Tibial nerve (tissue), 4 donors: ENCODE data around the gene TTLL1. TPM values are rescaled to one million over a fixed set of nuclear protein-coding genes. Genes with fewer than 3 reads are reported as not detected.
A peak's percentile ranks its signal among the peaks of the same experiment; 100 is the strongest.

ENCODE experiments used
- DNase-seq, 2 donors: peaks; one replicate each; pipeline ENCODE4 v3.0.0-alpha.2; 2019; ENCODE audit warnings: low spot score in 2 of 2
- H3K27ac ChIP-seq, 4 donors: fragments of 200-600 bp; sonication (generic) in 3 of 4; one replicate each; pipeline ENCODE4 v1.5.1; 2017 to 2019; ENCODE audit warnings: mild to moderate bottlenecking in 1 of 4
- H3K27me3 ChIP-seq, 2 donors: fragments of 200-600 bp; sonication (generic) in 1 of 2; one replicate each; pipeline versions ENCODE4 v1.5.1 to v1.6.0; 2017 to 2019
- H3K36me3 ChIP-seq, 3 donors: fragments of 200-600 bp; sonication (generic); one replicate each; pipeline ENCODE4 v1.5.1; 2018 to 2019
- H3K4me1 ChIP-seq, 4 donors: fragments of 200-600 bp; sonication (generic) in 3 of 4; one replicate each; pipeline ENCODE4 v1.5.1; 2017 to 2019
- H3K4me3 ChIP-seq, 4 donors: fragments of 200-600 bp; sonication (generic) in 3 of 4; one replicate each; pipeline ENCODE4 v1.5.1; 2017 to 2019; ENCODE audit warnings: mild to moderate bottlenecking in 1 of 4, moderate library complexity in 1 of 4
- H3K9me3 ChIP-seq, 4 donors: fragments of 200-600 bp; sonication (generic) in 3 of 4; one replicate each; pipeline ENCODE4 v1.5.1; 2017 to 2019
- CTCF ChIP-seq, 5 experiments: fragments of 200-600 bp in 3 of 5; fragments of 450-650 bp in 2 of 5; sonication (generic) in 3 of 5; IDR thresholded peaks; one replicate each; pipeline ENCODE4 v1.5.1; 2016 to 2019; ENCODE audit warnings: antibody characterized with exemption in 5 of 5, mild to moderate bottlenecking in 3 of 5, moderate library complexity in 2 of 5
- EP300 ChIP-seq, 2 donors: sonication (generic); formaldehyde crosslinking; IDR thresholded peaks; one replicate each; pipeline ENCODE4 v1.6.1; 2017; ENCODE audit warnings: antibody characterized with exemption in 2 of 2, mild to moderate bottlenecking in 1 of 2
- POLR2A ChIP-seq, 2 donors: fragments of 450-650 bp; IDR thresholded peaks; one replicate each; pipeline ENCODE4 v1.6.1; 2017; ENCODE audit warnings: antibody characterized with exemption in 2 of 2, mild to moderate bottlenecking in 2 of 2, moderate library complexity in 2 of 2
- WGBS, 2 donors: methylation state at CpG; one replicate each; pipeline ENCODE4 v1.1.5; 2018; 5-methylcytosine and 5-hydroxymethylcytosine counted together
- total RNA-seq, 4 donors: library from RNA; depleted of rRNA; stranded (reverse); fragments of >200 nt; gene quantifications; one replicate each; pipeline ENCODE4 v1.1.0, GENCODE V29; 2016

TTLL1 gene
- total RNA-seq, 4 donors from 2014 or later: 1.6 to 9.8 (median 7.3) TPM

- WGBS, 2 donors: 11 to 20% methylated on average over 13 to 16 of the region's 16 CpGs
- no peaks in the 10 kb centered on the region for H3K36me3 ChIP-seq
- H3K4me3 ChIP-seq: peak overlapping the region; percentile 60 to 98 (median 76)
- no peaks in the 10 kb centered on the region for H3K27me3 ChIP-seq
- DNase-seq: no peak
- no peaks in the 10 kb centered on the region for H3K9me3 ChIP-seq
- peak overlapping the region in 2 of 4 donors; percentile 78 to 88 for H3K27ac ChIP-seq
- no peak for TF ChIP-seq CTCF (IDR thresholded peaks at IDR 0.05)
- no peak for TF ChIP-seq POLR2A (IDR thresholded peaks at IDR 0.05)
- TF ChIP-seq EP300 (IDR thresholded peaks at IDR 0.05): no peak
- H3K4me1 ChIP-seq: peaks cover 0 to 31% (median 10%) of the 10 kb centered on the region in 4 donors
These were observed 75.6 kb downstream of the TTLL1 start for GRCh38 chr22:43013355-43014315.

DNA sequence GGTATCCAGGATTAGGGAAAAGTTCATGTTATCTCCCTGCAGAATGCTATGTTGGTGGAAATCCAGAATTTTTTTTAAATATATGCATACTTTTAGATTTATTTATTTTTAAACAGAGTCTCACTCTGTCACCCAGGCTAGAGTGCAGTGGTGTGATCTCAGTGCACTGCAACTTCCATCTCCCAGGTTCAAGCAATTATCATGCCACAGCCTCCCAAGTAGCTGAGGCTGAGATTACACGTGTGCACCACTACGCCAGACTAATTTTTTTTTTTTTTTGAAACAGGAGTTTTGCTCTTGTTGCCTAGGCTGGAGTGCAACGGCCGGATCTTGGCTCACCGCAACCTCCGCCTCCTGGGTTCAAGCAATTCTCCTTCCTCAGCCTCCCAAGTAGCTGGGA, 76.8 kb downstream of the TTLL1 start:
- H3K4me1 ChIP-seq: peaks cover 0 to 42% (median 10%) of the 10 kb centered on the region in 4 donors
- H3K4me3 ChIP-seq: no peak overlapping the region
- WGBS, 2 donors: 83 to 84% methylated on average over 6 of the region's 6 CpGs
- H3K36me3 ChIP-seq: no peaks in the 10 kb centered on the region
- H3K9me3 ChIP-seq: no peaks in the 10 kb centered on the region
- no peak overlapping the region for H3K27ac ChIP-seq
- no peak for DNase-seq
- TF ChIP-seq POLR2A (IDR thresholded peaks at IDR 0.05) (no peak), CTCF (IDR thresholded peaks at IDR 0.05) (no peak), EP300 (IDR thresholded peaks at IDR 0.05) (no peak)
- no peaks in the 10 kb centered on the region for H3K27me3 ChIP-seq

- no peaks in the 10 kb centered on the region for H3K9me3 ChIP-seq
- no peak overlapping the region for H3K27ac ChIP-seq
- no peak for DNase-seq
- no peak for TF ChIP-seq CTCF (IDR thresholded peaks at IDR 0.05)
- TF ChIP-seq EP300 (IDR thresholded peaks at IDR 0.05): no peak
- no peak for TF ChIP-seq POLR2A (IDR thresholded peaks at IDR 0.05)
- no peak overlapping the region for H3K4me3 ChIP-seq
- no peaks in the 10 kb centered on the region for H3K27me3 ChIP-seq
- peaks cover 0 to 42% (median 10%) of the 10 kb centered on the region in 4 donors for H3K4me1 ChIP-seq
- H3K36me3 ChIP-seq: no peaks in the 10 kb centered on the region
- WGBS, 2 donors: 86 to 87% methylated on average over 7 of the region's 7 CpGs
These were observed 78.1 kb downstream of the TTLL1 start for GRCh38 chr22:43011079-43011478.

- Histone ChIP-seq H3K4me1 (peaks cover 0 to 48% (median 11%) of the 10 kb centered on the region in 4 donors), H3K4me3 (no peak overlapping the region), H3K27ac (peak overlapping the region in 1 of 4 donors; percentile 25), H3K27me3 (no peaks in the 10 kb centered on the region), H3K9me3 (no peaks in the 10 kb centered on the region), H3K36me3 (no peaks in the 10 kb centered on the region)
- DNase-seq: no peak
- TF ChIP-seq CTCF (IDR thresholded peaks at IDR 0.05): no peak
- TF ChIP-seq POLR2A (IDR thresholded peaks at IDR 0.05): no peak
- TF ChIP-seq EP300 (IDR thresholded peaks at IDR 0.05): no peak
- WGBS, 2 donors: 81 to 88% methylated on average over 4 of the region's 4 CpGs
These were observed 79.7 kb downstream of the TTLL1 start for GRCh38 chr22:43009444-43009843.

DNA sequence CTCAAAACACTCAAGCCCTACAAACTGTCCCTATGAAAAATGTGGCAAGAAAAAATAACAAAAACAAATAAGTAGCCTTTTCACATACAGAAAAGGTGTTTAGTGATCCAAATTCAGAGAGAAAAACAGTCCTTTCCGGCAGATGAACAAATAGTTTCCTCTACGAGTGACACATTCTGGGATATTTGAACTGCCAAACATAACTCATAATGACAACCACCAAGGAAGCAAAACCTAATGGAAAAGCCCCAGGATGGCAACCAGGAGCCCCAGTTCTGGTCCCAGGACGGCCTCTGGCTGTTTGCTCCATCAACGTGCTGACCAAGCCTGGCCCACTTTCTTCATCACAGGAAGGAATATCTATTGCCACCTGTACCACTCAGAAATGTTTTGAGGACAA, 80.3 kb downstream of the TTLL1 start:
- TF ChIP-seq POLR2A (IDR thresholded peaks at IDR 0.05) (no peak), EP300 (IDR thresholded peaks at IDR 0.05) (no peak), CTCF (IDR thresholded peaks at IDR 0.05) (no peak)
- DNase-seq: no peak
- H3K27me3 ChIP-seq: no peaks in the 10 kb centered on the region
- no peak overlapping the region for H3K4me3 ChIP-seq
- peaks cover 0 to 52% (median 15%) of the 10 kb centered on the region in 4 donors for H3K4me1 ChIP-seq
- no peaks in the 10 kb centered on the region for H3K9me3 ChIP-seq
- H3K36me3 ChIP-seq: no peaks in the 10 kb centered on the region
- 64 to 80% methylated on average over 4 of the region's 4 CpGs for WGBS, 2 donors
- H3K27ac ChIP-seq: peak overlapping the region in 1 of 4 donors; percentile 25
